Progenitor cell of endocrine pancreas (in vitro differentiated cells): ENCODE data around the gene SLC44A5. TPM values are rescaled to one million over a fixed set of nuclear protein-coding genes. Genes with fewer than 3 reads are reported as not detected.

Source experiments
- DNase-seq: peaks from one replicate; pipeline ENCODE4 v3.0.0; 2021; ENCODE audit warnings: low spot score; ENCODE audit not compliant: unreplicated experiment
- H3K27ac Mint-ChIP-seq: 2 replicates; pipeline ENCODE4 v1.8.0; 2021; ENCODE audit warnings: mild to moderate bottlenecking, moderate library complexity, mixed read lengths
- H3K27me3 Mint-ChIP-seq: 2 replicates; pipeline ENCODE4 v1.8.0; 2021; ENCODE audit warnings: mixed read lengths
- H3K36me3 Mint-ChIP-seq: 2 replicates; pipeline ENCODE4 v1.8.0; 2022; ENCODE audit warnings: mixed read lengths; ENCODE audit not compliant: insufficient read depth
- H3K4me1 Mint-ChIP-seq: 2 replicates; pipeline ENCODE4 v1.8.0; 2021; ENCODE audit warnings: low read depth, mixed read lengths
- H3K4me3 Mint-ChIP-seq: 2 replicates; pipeline ENCODE4 v1.8.0; 2021; ENCODE audit warnings: low read depth, mild to moderate bottlenecking, moderate library complexity, mixed read lengths
- H3K9me3 Mint-ChIP-seq: 2 replicates; pipeline ENCODE4 v1.8.0; 2021; ENCODE audit warnings: low read depth, mixed read lengths
- CTCF ChIP-seq: fragments of 200-600 bp; sonication (generic); IDR thresholded peaks from one replicate; pipeline ENCODE4 v1.5.0; 2021; ENCODE audit warnings: antibody characterized with exemption, mild to moderate bottlenecking; ENCODE audit not compliant: unreplicated experiment
- total RNA-seq: library from RNA; stranded (reverse); gene quantifications from 2 replicates; pipeline ENCODE4 v1.2.1, GENCODE V29; 2021

SLC44A5 gene
- total RNA-seq, 1 donor from 2014 or later = 8.8 TPM

- H3K4me3 Mint-ChIP-seq = no peak overlapping the region
- H3K36me3 Mint-ChIP-seq = no peaks in the 10 kb centered on the region
- no peaks in the 10 kb centered on the region for H3K27me3 Mint-ChIP-seq
- TF ChIP-seq CTCF = no peak
- no peak overlapping the region for H3K27ac Mint-ChIP-seq
- DNase-seq = no peak
- H3K9me3 Mint-ChIP-seq = no peaks in the 10 kb centered on the region
- no peaks in the 10 kb centered on the region for H3K4me1 Mint-ChIP-seq
These were observed 29.2 kb upstream of the SLC44A5 start for GRCh38 chr1:75640137-75640536.

GRCh38 chr1:75632350-75632949, 21.5 kb upstream of the SLC44A5 start:
- no peak overlapping the region for H3K27ac Mint-ChIP-seq
- H3K4me3 Mint-ChIP-seq = no peak overlapping the region
- H3K4me1 Mint-ChIP-seq = peaks cover 12% of the 10 kb centered on the region
- DNase-seq = no peak
- TF ChIP-seq CTCF = peak; percentile 76
- H3K36me3 Mint-ChIP-seq = no peaks in the 10 kb centered on the region
- H3K9me3 Mint-ChIP-seq = no peaks in the 10 kb centered on the region
- no peaks in the 10 kb centered on the region for H3K27me3 Mint-ChIP-seq

GRCh38 chr1:75630998-75631397, 20.1 kb upstream of the SLC44A5 start:
- Mint-ChIP-seq H3K27me3 (peaks cover 4% of the 10 kb centered on the region), H3K36me3 (no peaks in the 10 kb centered on the region), H3K4me1 (peaks cover 12% of the 10 kb centered on the region), H3K27ac (no peak overlapping the region), H3K4me3 (no peak overlapping the region), H3K9me3 (no peaks in the 10 kb centered on the region)
- no peak for TF ChIP-seq CTCF
- no peak for DNase-seq

- H3K4me1 Mint-ChIP-seq = peaks cover 12% of the 10 kb centered on the region
- TF ChIP-seq CTCF = no peak
- peaks cover 8% of the 10 kb centered on the region for H3K27me3 Mint-ChIP-seq
- H3K4me3 Mint-ChIP-seq = no peak overlapping the region
- no peak overlapping the region for H3K27ac Mint-ChIP-seq
- no peaks in the 10 kb centered on the region for H3K36me3 Mint-ChIP-seq
- DNase-seq = no peak
- H3K9me3 Mint-ChIP-seq = no peaks in the 10 kb centered on the region
These were observed 19.2 kb upstream of the SLC44A5 start for GRCh38 chr1:75630004-75630594.

- no peak overlapping the region for H3K27ac Mint-ChIP-seq
- H3K27me3 Mint-ChIP-seq = peaks cover 22% of the 10 kb centered on the region
- peaks cover 12% of the 10 kb centered on the region for H3K4me1 Mint-ChIP-seq
- DNase-seq = no peak
- no peaks in the 10 kb centered on the region for H3K9me3 Mint-ChIP-seq
- no peak overlapping the region for H3K4me3 Mint-ChIP-seq
- no peak for TF ChIP-seq CTCF
- H3K36me3 Mint-ChIP-seq = no peaks in the 10 kb centered on the region
These were observed 14.9 kb upstream of the SLC44A5 start for GRCh38 chr1:75625795-75626194.
